Activated T-cell treated with anti-CD3 and anti-CD28 coated beads, Interleukin-2, amount 50 U/mL, for 24 hours (primary cell): ENCODE data around the gene SYNPO2.

Experiments used
- DNase-seq: peaks from one replicate; pipeline ENCODE4 v3.0.0-alpha.2; 2020
- H3K27ac Mint-ChIP-seq: 2 replicates; pipeline ENCODE4 v1.8.0; 2020; ENCODE audit warnings: mild to moderate bottlenecking, mixed read lengths
- H3K27me3 Mint-ChIP-seq: 2 replicates; pipeline ENCODE4 v1.8.0; 2020; ENCODE audit warnings: mixed read lengths
- H3K36me3 Mint-ChIP-seq: 2 replicates; pipeline ENCODE4 v1.8.0; 2020; ENCODE audit warnings: low read depth, mixed read lengths
- H3K4me1 Mint-ChIP-seq: 2 replicates; pipeline ENCODE4 v1.8.0; 2020; ENCODE audit warnings: low read depth, mixed read lengths
- H3K4me3 Mint-ChIP-seq: 2 replicates; pipeline ENCODE4 v1.8.0; 2020; ENCODE audit warnings: mild to moderate bottlenecking, moderate library complexity, mixed read lengths
- H3K9me3 Mint-ChIP-seq: 2 replicates; pipeline ENCODE4 v1.8.0; 2020; ENCODE audit warnings: mixed read lengths

SYNPO2 gene

GRCh38 chr4:119103263-119103662, 214.6 kb downstream of the SYNPO2 start:
- H3K27ac Mint-ChIP-seq: no peak overlapping the region
- H3K9me3 Mint-ChIP-seq: no peaks in the 10 kb centered on the region
- no peak for DNase-seq
- H3K4me1 Mint-ChIP-seq: peaks cover 9% of the 10 kb centered on the region
- H3K27me3 Mint-ChIP-seq: no peaks in the 10 kb centered on the region
- H3K4me3 Mint-ChIP-seq: no peak overlapping the region
- no peaks in the 10 kb centered on the region for H3K36me3 Mint-ChIP-seq

DNA sequence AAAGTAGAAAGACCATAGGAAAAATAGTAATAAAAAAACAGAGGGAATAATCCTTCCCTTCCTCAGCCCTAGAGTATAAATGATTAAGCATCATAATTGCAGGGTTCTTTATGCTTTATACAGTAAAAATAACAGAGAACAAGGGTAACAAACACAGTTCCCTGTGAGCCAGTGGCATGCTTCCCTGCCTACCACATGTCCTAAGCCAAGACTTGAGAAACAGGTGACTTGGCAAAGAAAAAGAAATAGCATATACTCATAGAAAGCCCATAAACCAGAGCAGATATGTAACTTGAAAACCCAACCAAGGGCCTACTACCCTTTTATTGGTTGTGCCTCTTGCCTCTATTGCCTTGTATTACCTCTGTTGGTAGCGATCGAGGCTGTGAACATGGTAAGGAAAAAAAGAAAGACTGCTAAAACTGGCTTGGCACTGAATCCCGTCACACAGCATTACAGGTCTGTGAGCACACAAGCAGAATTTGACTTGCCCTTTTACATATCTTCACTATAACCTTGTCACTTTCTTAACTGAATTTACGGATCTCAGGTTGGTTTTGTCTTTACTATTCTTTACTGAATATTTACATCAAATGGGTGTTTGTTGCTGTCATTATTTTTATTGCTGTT, 216.1 kb downstream of the SYNPO2 start:
- no peak for DNase-seq
- Mint-ChIP-seq H3K4me1 (peaks cover 9% of the 10 kb centered on the region), H3K9me3 (no peaks in the 10 kb centered on the region), H3K36me3 (no peaks in the 10 kb centered on the region), H3K4me3 (no peak overlapping the region), H3K27ac (no peak overlapping the region), H3K27me3 (no peaks in the 10 kb centered on the region)

GRCh38 chr4:119105605-119106004, 217.0 kb downstream of the SYNPO2 start:
- no peak overlapping the region for H3K27ac Mint-ChIP-seq
- H3K4me1 Mint-ChIP-seq: peaks cover 9% of the 10 kb centered on the region
- H3K4me3 Mint-ChIP-seq: no peak overlapping the region
- no peaks in the 10 kb centered on the region for H3K36me3 Mint-ChIP-seq
- DNase-seq: no peak
- no peaks in the 10 kb centered on the region for H3K27me3 Mint-ChIP-seq
- no peaks in the 10 kb centered on the region for H3K9me3 Mint-ChIP-seq

GRCh38 chr4:119106036-119107000, 217.7 kb downstream of the SYNPO2 start:
- no peaks in the 10 kb centered on the region for H3K9me3 Mint-ChIP-seq
- peaks cover 9% of the 10 kb centered on the region for H3K4me1 Mint-ChIP-seq
- no peaks in the 10 kb centered on the region for H3K27me3 Mint-ChIP-seq
- DNase-seq: no peak
- H3K4me3 Mint-ChIP-seq: no peak overlapping the region
- no peak overlapping the region for H3K27ac Mint-ChIP-seq
- H3K36me3 Mint-ChIP-seq: no peaks in the 10 kb centered on the region

- Mint-ChIP-seq H3K27ac (no peak overlapping the region), H3K27me3 (peaks cover 4% of the 10 kb centered on the region), H3K4me1 (peaks cover 13% of the 10 kb centered on the region), H3K36me3 (no peaks in the 10 kb centered on the region), H3K4me3 (no peak overlapping the region), H3K9me3 (no peaks in the 10 kb centered on the region)
- no peak for DNase-seq
These were observed 221.5 kb downstream of the SYNPO2 start for GRCh38 chr4:119110121-119110520.
